NCI-H82 treated with DMSO at 0.1 percent for 48 hours (cell line): ENCODE data around the gene KIN.
"Not testable (repeated sequence)": the region's sequence is repeated elsewhere in the genome, so short reads cannot be mapped to it uniquely, and the experiment has no call there.

Experiments
- DNase-seq: peaks from one replicate; lab custom pipeline; 2025; ENCODE audit not compliant: unreplicated experiment; lab: John Stamatoyannopoulos, UW

KIN gene

DNA sequence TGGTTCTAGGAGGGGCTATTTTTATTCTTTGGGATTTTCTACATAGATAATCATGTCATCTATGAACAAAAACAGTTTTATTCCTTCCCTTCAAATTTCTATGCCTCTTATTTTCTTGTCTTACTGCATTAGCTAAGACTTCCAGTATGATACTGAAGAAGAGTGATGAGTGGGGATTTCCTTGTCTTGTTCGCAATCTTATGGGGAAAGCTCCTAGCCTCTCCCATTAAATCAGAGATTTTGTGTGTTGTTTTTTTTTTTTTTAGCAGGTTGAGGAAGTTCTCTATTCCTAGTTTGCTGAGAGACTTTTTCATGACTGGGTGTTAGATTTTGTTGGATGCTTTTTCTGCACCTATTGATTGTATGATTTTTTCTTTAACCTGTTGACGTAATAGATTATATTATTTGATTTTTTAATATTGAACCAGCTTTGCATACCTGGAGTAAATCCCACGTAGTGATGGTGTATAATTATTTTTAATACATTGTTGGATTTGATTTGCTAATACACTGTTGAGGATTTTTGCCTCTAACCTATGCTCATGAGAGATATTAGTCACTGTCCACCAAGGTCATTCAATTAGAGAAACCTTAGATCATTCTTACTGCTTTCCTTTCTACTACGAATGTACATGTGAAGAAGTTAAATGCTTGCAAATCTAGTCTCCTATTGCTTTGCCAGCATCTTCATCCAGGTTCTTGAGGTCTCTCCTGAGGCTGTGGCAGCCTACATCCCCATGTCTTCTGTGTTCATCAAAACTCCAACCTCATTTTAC lies 6.6 kb upstream of the KIN start:
- no peak for DNase-seq

DNA sequence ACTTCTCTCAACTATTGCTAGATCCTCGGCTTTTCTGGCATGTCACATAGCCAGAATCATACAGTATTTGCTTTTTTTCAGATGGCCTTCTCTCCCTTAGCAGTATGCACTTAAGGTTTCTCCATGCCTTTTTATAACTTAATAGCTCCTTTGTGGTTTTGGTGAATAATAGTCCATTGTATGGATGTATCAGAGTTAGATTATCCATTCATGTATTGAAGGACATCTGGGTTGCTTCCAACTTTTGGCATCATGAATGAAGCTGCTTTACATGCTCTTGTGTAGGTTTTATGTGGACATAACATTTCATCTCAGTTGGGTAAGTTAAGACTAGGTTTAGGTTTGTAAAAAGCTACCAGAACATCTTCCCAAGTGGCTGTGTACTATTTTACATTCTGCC lies 4.7 kb upstream of the KIN start:
- DNase-seq, result no peak

DNA sequence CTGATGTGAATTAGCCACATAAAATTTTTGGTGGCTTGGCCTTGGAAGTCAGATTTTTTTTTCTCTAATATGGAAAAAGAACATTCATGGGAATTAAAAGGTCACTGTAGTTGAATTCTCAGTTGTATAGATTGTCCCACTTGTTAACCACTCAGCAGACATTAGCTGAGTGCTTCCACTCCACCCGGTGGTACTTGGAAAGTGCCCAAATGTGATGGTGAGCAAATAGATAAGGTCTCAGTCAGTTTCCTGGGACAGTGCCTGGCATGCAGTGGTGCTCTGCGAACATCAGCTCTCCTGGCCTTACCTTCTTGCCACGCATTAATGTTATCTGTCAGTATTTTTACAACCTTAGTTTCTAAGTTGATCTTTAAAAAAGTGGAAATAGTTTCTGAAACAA lies 1.6 kb upstream of the KIN start:
- DNase-seq, result no peak

DNA sequence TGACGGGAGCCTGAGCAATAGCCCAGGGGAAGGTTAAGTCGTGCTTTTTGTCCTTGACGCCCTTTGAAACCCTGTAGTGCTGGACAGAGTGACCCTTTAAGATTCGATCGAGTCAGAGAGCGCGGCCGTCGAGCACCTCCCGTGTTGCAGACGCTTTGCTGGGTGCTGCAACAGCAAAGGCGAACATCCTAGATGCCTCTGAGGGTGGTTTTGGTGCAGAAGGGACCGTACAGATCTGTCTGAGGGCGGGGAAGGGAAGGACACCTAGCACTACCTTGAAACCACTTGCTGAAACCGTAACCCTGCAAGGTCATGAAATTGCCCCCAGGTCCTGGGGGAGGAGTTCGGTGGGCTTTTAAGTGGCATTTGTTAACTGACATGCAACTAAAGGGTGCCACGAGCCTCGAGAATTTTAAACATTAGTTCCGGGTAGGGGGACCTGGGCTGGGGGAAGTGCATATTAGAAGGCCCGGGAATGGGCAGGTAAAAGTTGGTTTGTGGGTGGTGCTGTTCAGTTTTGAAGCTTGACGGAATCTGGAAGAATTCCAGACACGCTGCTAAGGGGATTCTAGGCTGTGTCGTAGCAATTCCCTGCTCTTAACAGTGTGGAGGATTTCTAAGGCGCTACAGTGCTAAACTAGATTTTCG lies 970 bp upstream of the KIN start:
- DNase-seq, result no peak

DNA sequence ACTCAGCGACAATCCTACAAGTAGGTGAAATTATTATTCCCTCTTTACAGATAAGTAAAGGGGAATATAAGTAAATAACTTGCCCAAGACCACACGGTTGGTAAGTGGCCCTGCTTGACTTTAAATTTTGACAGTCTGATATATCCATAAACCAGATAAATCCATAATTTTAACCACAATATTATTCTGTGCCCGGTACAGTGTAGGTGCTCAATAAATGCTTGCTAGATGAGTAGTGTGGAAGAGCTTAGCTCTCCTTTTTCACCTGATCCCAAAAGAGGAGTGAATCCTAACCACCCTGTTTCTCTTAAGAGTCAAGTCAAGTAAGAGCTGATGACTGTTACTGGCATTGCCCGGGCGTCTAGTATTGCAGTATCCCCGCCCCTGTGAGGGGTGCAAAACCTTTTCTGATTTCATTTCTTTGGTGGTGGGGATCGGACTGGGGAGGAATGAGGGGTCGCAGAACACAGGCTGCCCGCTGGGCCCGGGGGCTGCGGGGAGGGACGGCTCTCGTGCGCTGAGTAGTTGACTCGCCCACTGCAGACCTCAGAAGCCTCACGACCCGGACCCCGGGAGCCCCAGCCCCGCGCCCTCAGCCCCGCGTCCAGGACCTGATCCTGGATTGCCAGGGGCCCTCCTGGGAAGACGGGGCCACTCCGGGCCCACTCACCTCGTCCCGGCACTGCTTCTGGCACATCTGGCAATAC lies 490 bp downstream of the KIN start:
- no peak for DNase-seq

DNA sequence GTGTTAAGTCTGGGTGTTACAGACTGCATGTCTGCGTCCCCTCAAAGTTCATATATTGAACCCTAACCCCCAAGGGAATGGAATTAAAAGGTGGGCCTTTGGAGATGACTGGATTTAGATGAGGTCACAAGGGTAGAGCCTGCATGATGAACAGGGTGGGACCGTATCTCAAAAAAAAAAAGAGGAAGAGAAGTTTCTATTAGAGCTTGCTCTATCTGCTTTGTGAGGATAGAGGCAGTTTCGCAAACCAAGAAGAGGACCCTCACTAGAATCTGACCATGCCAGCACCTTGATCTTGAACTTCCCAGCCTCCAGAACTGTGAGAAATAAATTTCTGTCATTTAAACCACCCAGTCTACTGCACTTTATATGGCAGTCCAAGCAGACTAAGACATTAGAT lies 1.4 kb downstream of the KIN start:
- DNase-seq, result no peak

DNA sequence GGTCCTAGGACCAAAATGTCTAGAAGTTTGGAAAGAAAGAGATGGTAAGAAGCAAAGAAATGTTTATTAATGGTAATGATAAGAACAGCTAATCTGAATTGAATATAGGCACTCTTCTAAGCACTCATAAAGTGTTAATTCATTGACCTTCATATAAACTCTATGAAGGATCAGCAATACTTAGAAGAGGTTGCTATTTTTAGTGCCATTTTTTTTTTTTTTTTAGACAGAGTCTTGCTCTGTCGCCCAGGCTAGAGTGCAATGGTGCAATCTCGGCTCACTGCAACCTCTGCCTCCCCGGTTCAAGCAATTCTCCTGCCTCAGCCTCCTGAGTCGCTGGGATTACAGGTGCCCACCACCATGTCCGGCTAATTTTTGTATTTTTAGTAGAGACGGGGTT lies 5.6 kb downstream of the KIN start:
- not testable (repeated sequence) for DNase-seq

DNA sequence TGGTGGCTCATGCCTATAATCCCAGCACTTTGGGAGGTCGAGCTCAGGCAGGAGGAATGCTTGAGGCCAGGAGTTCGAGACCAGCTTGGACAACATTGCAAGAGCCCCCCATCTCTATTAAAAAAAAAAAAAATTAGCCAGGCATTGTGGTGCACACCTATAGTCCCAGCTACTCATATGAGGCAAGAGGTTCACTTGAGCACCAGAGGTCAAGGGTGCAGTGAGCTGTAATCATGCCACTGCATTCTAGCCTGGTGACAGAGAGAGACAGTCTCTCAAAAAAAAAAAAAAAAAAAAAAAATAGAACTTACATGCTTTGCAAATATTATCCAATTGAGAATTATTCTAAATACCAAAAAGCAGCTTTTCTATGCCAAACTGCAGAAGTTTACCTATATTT lies 11.0 kb downstream of the KIN start:
- no peak for DNase-seq

DNA sequence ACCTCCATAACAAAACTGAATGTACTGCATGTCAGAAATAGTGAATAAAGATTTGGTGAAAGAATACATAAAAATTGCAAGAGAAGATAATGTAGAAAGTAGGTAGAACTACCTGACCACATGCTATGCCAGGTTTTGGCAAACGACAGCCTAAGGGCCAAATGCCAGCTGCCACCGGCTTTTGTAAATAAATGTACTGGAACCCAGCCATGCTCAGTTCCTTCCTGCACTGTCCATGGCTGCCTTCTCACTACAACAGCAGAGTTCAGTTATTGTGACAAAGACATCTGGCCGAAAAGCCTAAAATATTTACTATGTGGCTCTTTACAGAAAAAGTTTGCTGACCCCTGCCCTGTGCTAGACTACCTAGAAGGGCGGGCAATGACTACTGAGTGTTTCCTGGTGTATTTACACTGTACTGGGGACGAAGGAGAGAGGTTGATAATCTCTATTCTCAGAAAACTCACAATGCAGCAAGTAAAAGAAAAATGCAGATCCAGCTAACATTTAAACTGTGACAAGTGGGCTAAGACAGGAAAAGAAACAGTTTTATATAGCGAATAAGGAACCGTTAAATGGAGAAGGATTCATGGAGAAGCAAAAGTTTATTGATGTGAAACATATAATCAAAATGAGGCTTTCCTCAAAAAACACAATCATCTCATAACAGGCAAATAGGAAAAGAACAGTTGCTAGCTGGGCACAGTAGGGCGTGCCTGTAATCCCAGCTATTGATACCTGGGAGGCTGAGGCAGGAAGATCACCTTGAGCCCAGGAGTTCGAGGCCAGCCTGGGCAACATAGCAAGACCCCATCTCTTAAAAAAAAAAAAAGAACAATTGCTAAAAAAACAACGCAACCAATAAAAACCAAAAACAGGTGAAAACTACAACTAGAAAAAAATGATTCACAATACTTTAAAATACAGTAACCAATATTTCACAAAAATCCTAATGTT lies 13.7 kb downstream of the KIN start:
- no peak for DNase-seq

DNA sequence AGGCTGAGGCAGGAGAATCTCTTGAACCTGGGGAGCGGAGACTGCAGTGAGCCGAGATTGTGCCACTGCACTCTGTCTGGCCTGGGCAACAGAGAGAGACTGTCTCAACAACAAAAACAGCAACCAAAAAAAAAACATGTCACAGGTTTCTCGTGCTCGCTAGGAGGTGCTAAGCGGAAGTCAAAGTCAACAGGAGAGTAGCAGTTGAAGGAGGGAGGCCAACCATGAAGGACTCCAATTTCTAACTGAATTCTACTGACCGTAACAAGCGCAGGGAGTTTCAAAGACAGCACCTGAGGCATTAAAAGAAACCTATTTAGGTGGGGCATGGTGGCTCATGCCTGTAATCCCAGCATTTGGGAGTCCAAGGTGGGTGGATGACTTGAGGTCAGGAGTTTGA lies 19.4 kb downstream of the KIN start:
- no peak for DNase-seq

DNA sequence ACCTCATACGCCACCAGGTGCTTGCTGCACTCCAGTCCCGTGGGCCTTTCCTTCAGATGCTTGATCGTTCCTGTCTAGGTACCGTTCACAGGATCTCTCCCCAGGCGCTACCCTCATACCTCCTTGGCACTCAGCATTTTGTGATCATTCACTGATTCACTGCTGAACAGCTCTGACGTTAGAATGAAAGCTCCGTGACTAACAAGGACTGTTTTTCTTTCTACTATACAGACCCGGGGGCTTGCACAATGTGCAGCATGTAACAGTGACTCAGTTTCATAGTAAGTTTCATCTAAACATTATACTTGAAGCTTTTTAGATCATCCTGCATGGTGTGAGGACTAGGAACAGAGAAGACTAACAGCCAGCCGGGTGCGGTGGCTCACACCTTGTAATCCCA lies 20.6 kb downstream of the KIN start:
- no peak for DNase-seq

DNA sequence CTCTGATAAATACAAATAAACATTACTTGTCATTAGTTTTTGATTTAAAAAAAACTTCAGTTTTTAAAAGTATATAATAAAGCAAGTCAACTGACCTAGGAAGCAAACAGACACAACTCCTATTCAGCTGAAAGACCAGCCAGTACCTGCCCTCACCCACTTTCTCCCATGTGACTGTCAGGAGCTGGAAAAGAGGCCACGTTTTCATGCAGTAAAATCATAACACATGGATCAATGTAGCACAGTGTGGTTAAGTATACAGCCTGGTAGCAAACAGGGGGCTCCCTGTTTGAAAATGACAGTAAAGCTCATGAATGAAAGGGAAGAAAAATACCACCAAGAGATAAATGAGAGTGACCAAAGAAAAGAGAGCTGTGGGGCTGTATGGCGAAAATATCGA lies 21.6 kb downstream of the KIN start:
- no peak for DNase-seq

DNA sequence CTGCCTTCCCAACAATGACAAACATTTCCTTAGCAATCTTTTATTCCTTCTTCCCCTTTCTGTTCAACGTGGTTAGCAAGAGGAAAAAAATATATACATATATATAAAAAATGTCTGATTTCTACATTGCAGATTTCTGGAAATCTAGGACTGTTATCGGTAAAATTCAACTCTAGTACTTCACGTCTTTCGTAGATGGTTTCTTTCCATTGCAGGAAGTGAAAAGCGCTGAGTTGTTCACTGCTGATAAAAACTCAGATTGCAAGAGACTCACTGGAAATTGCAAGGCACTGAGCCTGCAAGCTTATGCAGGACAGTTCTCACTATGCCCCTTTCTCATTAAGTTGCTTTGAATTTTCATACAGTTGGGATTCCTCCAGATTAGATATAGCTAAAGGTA lies 23.9 kb downstream of the KIN start:
- no peak for DNase-seq

DNA sequence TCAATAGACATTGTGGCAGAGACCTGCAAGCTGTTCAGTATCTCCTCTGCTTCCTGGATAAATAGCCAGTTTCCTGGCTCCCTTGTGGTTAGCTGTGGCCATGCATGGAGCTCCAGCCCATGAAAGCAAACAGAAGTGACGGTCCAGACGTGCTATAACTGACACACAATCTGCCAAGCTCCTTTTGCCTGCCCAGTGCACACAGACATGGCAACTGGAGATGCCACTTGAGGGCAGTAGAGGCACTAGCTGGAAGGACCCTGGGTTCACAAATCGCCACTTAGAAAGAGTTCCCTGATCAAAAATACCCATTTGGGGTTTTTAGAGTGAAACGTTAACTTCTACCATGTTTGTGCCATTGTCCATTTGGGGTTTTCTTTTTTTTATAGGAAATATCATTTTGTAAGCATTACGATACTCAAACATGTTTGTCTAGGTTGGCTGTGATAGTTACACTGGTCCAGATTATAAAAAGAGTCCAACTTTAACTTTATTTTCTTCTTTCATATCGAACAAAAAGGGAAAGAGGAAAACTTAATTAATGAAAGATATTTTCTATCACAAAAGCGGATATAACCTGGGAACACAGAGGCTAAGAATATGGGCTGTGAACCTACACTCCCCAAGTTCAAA lies 31.3 kb downstream of the KIN start:
- no peak for DNase-seq

DNA sequence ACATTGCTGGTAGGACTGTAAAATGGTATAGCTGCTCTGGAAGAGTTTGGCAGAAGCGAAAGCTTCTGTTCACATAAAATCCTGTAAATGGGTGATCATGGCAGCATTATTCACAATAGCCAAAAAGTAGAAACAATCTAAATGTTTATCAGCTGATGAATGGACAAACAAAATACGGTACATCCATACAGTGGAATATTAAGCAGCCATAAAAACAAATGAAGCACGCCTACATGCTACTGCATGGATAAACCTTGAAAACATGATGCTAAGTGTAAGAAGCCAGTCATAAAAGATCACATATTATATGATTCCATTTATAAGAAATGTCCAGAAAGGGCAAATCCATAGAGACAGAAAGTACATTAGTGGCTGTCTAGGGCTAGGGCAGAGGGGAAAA lies 32.7 kb downstream of the KIN start:
- no peak for DNase-seq

DNA sequence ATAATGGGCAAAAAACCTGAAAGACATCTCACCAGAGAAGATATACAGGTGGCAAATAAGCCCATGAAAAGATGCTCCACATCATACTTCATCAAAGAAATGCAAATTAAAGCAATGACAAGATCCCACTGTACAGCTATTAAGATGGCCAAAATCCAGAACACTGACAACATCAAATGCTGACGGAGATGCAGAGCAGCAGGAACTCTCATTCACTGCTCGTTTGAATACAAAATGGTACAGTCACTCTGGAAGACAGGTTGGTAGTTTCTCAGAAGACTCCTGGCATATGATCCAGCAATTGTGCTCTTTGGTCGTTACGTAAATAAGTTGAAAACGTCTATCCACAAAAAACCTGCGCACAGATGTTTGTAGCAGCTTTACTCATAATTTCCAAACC lies 35.5 kb downstream of the KIN start:
- DNase-seq, result no peak

DNA sequence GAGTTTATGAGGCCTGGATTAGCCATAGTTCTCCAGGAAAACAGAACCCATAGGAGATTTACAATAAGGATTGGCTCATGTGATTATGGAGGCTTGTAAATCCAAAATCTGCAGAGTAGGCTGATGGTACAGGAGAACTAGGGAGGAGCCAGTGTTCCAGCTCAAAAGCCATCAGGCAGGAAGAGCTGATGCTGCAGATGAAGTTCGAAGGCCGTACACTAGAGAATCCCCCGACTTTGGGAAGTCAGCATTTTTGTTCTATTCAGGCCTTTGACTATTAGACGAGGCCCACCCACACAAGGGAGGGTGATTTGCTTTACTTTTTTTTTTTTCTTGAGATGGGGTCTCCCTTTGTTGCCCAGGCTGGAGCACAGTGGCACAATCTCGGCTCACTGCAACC lies 37.6 kb downstream of the KIN start:
- DNase-seq, result no peak

DNA sequence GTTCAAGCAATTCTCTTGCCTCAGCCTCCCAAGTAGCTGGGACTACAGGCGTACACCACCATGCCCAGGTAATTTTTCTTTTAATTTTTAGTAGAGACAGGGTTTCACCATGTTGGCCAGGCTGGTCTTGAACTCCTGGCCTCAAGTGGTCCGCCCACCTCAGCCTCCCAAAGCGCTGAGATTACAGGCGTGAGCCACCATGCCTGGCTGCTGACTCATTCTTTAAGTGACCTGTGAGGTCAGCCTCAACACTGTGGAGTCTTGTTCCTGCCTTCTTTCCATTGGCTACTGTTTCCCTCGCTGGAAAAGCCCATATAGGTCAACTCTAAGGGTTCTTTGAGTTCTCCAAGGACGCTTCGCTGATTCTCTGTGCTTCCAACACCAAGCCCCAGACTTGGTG lies 39.2 kb downstream of the KIN start:
- DNase-seq, result not testable (repeated sequence)

DNA sequence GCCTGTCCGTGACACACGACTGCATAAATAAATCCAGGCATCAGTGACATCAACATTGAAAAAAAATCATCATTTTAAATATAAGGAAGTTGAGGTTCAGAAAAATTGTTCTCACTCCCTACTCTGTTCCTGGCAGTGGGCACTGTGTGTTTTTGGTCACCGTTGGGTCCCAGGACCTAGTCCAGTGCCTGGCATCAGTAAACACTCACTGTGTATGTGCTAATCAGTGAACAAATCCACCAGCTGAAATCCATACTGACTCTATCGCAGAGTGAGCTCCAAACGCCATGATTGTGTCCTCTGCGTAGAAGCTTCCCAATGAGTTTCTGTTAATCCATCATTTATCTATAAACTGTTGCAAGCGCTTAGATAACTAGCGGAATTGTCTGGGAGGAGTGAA lies 43.5 kb downstream of the KIN start:
- no peak for DNase-seq

DNA sequence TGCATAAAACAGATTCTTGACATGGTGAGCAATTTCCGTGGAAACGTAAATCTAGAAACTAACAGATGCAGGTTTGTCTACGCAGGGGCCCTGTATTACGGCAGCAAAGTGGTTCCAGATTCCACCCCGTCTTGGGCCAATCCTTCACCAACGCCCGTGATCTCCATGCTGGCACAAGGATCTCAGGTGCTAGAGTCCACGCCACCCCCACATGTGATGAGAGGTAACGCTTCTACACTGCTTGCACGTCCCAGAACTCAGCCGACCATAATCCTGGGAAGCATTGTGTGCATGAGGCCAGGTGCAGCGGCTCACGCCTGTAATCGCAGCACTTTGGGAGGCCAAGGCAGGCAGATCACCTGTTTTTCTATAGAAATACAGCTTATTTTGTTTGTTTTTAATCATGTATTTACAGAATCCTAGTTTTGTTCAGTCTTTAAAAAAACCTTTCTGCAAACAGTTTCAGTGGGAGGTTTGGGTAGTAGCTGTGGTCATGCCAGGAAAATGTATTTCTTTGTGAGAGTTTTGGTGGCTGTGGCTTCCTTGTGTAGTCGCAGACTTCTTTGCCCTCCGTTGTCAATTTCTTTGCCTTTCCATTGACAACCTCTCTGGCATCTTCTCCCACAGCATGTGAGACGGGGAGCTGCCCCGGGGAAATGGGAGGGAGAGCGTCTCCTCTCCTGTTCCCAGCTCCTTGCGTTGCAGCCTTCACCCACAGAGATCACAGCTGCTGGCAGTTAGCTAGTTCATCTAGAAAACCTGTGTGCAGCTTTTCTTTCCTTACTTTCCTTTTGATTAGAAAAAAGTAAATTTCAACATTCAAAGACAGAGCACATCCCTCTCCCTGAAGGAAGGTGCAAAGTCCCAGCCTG lies 49.0 kb downstream of the KIN start:
- no peak for DNase-seq
